GM18511 (cell line): ENCODE data around the gene SLX4IP.

Source experiments
- ATAC-seq: cut with Tn5 transposase; IDR thresholded peaks from one replicate; pipeline ENCODE4 v1.9.1; 2021; ENCODE audit warnings: mild to moderate bottlenecking, moderate library complexity; ENCODE audit not compliant: unreplicated experiment

SLX4IP gene

DNA sequence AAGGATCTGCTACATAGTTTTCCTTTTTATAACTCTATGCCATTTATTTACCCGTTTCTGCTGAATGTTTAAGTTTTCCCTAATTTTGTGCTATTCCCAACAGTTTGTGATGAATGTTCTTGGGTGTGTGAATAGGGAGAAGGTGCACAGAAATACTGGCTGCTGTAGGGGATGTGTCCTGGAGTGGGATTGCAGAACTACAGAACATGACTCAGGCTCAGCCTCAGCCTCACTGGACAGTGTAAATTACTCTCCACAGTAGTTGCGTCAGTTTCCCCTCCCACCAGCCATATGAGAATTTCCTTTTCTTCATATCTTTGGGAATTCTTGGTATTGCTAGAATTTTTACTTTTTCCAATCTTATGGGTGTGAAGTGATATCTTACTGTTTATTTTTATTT, 57.0 kb downstream of the SLX4IP start:
- ATAC-seq, result no peak

DNA sequence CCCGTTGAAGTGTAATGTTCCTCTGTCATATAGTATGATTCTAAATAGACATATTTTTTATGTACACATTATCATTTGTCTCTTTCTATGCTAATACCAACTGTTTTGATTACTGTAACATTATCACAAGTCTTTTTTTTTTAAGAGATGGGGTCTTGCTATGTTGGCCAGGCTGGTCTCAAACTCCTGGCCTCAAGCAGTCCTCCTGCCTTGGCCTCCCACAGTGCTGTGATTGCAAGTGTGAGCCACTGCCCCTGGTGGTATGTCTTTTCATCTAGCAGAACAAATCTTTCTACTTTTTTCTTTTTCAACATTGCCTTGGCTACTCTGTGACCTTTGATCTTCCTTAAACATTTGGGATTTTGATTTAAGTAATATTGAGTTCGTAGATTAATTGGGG, 57.7 kb downstream of the SLX4IP start:
- no peak for ATAC-seq

DNA sequence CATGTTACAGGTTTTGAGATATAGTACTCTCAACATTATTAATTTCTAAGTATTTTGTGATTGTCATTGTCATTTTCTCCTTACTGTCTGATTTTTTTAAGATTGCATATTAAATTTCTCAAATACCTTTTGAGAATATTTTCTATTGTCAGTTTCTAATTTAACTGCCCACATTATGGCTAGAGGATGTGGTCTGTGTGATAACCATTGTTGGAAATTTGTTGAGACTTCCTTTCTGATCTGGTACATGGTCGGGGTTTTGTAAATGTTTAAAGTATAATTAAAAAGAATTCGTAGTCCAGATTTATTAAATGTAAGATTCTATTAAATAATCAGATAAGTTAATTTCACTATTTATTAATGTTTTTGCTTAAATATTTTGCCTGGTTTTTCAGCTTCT, 60.1 kb downstream of the SLX4IP start:
- peak; percentile 45 for ATAC-seq

DNA sequence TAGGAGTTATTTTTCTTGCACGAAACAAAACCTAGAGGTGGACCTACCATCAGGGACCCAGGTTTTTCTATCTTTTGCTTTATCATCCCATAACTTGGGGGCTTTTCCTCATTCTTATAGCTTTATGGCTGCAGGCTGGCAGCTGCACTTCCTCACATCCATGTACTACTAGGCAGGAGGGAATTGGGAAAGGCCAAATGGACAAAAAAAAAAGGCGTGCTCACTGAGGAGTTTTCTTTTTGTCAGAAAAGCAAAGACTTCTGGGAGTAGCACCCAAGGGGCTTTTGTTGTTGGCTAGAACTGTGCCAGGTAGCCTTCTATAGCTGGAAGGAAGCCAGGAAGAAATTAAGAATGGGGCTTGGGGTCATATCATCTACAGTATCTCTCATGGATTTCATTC, 61.4 kb downstream of the SLX4IP start:
- no peak for ATAC-seq

DNA sequence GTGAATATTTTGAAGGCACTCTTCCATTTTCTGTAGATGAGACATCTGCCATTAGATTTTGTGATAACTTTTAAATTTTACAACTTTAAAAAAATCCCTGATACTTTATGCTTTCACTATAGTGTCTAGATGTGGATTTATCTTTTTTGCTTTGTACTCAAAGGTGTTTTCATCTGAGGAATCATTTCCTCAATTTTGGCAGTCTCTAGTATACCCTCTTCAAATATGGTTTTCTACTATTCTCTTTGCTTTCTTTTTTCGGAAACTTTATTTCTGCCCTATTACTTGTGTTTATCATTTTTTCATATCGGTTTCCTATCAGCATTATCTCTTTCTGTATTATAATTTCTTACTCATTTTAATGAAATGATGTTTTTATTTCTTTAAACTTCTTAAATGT, 62.2 kb downstream of the SLX4IP start:
- no peak for ATAC-seq

DNA sequence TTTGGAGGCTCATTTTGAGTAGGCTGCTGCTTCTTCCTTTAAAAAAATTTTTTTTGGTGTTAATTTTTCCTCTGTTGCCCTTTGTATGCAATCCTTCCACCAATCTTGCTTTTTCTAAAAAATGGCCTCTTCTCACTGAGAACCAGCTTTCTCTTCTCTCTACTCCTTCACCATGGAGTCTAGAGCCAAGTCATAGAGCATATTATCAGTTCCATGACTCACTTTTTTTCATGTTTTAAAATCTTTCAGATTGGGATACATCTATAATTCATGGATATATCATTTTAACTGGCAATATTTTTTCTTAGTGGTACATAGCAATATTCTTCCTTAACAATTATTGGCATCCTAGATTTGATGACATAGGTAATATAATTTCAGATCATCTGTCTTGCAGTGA, 62.7 kb downstream of the SLX4IP start:
- no peak for ATAC-seq

DNA sequence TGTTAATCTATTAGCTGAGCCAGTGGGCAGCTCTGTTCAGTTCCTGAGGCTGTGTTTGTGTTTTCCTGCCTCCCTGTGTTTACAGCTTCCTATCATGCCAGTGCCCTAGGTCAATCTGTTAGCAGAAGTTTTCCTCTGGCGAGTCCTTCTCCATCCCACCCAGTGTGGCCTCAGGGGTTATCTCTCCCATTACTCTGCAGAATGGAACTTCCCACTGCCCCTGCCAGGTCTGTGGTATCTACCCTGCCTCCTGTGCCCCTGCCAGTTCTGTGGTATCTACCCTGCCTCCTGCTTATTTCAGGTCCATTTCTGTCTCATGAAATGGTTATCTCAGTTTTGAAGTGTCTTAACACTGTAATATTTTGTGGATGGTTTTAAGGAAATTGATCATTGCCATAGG, 63.1 kb downstream of the SLX4IP start:
- no peak for ATAC-seq

DNA sequence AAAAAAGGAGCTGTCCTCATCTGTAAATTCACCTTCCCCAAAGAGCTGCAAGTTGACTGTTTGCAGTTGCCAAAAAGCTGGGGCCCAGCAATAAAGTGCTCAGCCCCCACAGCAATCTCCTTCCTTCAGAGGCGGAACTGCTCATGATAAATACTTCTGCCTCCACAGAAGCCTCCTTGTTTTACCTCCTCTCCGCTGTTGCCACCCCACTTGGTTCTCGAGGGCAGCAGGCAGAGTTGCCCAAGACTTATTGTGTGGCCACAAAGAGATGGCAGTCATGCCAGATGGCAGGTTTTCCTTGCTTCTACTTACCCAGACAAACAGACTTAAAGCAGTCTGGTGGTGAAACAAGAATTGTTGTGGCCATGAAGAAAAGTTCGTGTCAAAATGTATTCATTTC, 66.3 kb downstream of the SLX4IP start:
- ATAC-seq, result peak; percentile 43

DNA sequence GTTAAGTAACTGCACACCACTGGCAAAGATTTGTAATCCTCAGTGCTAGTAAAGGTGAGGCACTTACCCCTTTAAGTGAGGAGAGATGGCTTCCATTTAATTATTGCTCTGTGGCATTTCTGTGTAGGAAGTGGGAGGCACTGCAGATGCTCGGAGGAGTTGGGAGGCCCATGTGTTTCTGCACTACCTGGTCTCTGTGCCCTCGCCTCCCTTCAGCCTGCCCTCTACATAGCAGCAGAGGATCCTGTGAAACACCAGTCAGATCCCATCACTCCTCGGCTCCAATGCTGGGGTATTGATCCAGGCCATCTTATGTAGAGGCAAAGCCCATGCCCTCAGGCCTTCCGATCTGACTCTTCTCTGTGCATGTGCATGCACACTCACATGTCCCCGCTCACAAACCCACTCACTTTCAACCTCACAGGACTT, 67.0 kb downstream of the SLX4IP start:
- ATAC-seq, result peak; percentile 56

DNA sequence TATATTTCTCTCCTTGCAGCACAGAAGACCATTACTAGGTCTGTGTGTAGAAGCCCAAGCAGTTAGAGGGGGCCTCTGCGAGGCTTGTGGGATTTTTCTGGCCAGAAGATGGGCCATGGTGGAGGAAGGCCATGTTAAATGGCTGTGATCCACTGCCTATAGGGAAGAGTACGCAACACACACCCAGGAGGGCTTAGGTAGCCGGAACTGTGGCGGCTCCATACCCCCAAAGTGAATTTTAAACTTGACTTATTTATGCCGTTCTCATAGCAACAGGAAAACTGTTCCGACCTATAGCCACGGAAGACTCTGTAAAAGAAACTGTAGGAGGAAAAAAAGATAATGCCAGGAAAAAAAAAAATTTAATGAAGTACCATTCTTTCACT, 69.5 kb downstream of the SLX4IP start:
- no peak for ATAC-seq

DNA sequence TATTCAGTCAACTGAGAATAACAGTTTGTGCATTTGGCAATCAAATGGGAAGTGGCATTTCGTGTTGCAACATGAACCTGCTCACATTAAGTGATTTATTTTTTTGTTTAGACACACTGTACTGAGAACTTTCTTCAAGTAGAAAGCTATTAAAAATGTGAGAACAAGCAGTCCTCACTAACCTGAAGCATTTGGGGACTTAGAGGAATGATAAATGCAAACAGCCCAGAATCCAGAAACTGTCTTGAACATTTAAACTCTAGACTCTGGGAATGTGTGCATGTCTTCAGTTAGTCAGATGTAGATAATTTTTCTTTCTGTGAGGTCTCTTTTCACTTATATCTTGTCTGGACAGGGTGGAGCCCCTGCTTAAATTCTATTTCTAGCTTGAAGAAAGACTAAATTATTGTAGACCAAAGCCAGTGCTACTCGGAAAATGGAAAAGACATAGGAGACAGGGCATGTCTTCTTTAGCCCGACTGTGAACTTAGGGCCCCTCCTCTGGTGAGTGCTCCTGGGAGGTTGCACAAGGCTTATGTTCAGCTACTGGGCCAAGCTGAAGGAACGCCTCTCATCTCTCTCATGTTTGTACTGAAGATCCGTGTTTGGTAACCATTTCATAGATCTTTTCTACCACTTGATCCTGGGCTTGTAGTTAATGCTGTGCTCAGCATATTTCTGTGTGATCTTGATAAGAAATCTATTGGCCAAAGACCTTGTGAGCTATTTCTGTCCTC, 70.1 kb downstream of the SLX4IP start:
- ATAC-seq, result no peak

DNA sequence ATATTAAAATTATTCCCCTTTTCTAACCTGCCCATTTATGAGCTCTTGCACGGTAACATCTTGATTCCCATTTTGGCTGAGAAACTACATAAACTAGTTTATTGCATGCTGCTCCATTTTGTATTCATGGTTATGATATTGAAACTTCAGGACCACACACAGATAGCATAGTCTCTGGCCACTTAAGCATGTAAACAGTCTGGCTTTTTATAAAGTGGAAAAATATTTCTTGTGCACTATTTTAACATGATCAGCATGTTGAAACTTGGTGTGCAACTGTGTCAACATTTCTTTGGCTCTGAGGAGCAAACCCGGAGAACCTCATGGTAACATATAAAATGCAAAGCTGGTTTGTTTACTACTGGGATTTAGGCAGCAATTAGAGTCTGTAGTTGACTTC, 70.7 kb downstream of the SLX4IP start:
- ATAC-seq, result no peak

DNA sequence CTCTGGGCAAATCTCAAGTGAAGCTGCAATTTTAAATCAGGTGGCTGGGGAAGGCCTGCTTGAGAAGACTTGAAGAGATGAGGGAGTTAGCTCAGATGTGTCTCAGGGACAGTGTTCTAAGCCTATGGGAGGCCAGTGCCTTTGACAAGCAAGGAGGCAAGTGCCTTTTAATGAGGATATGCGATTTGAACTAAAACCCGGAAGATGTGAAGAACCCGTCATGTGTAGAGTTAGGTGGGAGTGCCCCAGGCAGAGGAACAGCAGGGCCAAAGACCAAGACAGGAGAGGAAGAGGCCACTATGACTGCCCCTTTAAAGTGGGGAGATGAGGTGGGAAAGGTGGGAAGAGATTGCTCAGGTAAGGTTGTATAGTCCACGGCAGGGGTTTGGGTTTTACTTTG, 71.9 kb downstream of the SLX4IP start:
- ATAC-seq, result no peak

DNA sequence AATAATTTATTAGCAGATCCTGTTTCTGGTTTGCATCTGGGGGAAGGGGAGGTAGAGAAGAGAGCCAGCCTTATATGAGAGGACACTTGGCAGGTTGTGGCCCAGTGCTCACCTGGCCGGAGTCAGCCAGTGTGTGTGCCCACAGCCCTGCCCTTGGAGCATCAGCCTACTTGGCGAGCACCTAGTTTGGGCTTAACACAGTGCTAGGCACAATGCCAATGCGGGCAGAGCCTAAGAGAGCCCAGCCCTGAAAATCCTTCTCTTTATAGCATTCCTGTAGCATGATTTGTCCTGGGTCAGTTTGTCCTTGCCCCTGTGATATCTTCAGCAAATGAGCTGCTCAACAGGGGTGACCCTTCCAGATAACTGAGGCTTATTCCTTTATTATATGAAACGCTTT, 73.0 kb downstream of the SLX4IP start:
- no peak for ATAC-seq

DNA sequence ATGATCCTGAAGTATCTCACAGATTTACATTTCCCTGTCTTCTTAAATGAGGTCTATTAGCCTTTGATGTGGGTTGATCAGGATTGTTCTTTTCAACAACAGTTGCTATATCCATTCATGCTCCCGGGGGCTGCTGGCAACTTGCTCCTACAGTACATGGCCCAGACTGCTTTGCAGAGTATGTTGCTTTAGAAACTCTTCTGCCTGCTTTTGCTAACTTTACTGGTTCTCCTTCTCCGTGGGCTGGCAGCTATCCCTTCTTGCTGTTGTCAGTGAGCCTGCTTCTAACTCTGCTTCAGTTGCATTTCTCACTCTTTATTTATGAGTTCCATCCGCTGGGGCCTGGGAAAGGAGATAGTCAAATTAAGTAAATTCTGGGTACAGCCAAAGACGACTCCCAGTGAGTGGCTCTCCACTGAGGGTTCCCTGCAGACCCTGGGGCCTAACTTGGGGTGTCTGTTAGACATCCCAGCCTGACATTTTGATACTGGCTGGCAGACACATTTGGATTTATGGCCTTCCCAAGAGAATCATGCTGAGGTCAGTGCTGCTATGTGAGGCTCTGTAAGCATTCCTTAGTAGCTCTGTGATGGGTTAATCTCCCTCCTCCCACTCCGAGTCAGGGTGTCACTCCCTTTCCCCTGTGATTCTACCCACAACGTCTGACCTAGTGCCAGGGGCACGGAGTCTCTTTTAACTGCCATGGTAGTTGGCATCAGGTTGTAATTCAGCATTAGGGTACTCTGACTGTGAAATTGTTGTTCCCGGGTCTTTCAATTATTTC, 73.6 kb downstream of the SLX4IP start:
- ATAC-seq, result no peak

DNA sequence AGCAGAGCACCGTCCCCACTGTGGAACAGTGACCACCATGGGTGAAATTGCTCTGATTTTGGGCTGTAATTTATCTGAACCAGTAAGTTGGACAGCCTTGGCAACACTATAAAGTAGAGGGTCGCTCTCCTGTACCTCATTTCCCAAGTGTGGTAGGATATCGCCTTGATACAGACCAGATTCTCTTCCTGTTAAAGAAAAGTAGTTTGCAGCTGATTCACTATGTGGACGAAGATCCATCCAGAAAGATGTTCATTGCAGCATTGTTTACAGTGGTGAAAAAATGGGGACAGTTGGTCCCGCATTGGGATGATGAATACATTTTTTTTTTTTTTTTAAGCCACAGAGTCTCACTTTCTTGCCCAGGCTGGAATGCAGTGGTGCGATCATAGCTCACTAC, 74.3 kb downstream of the SLX4IP start:
- no peak for ATAC-seq

DNA sequence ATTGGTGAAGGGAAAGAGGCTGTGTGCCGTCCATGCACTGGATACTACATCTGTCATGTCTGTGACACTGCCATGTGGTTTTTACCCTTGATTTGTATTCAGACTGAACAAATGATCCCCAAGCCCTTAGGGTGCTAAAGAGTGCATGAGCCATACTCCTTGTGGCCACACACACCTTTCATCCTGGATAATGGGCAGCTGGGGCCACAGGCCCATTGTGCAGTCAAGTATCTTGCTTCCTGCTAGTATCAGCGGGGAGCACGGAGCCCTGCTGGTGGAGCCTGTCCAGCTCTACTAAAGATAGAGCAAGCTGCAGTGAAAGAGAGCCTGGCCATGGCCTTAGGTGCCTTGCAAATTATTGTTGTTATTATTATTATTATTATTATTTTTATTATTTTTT, 75.1 kb downstream of the SLX4IP start:
- ATAC-seq, result no peak

DNA sequence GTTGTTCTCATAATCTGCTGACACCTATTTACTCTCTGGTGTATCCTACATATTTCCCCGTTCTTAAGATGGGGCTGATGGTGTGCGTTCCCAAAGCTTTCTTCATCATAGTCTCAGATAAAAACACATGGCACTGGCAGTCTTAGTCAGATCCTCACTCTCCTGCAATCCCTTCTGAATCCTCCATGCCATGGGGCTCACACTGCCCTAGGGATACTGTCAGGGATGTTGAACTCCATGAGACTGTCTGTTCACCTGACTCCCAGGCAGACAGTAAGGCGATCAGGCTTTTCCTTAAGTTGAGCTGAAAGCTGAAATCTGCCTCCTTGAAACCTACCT, 76.0 kb downstream of the SLX4IP start:
- peak; percentile 30 for ATAC-seq

DNA sequence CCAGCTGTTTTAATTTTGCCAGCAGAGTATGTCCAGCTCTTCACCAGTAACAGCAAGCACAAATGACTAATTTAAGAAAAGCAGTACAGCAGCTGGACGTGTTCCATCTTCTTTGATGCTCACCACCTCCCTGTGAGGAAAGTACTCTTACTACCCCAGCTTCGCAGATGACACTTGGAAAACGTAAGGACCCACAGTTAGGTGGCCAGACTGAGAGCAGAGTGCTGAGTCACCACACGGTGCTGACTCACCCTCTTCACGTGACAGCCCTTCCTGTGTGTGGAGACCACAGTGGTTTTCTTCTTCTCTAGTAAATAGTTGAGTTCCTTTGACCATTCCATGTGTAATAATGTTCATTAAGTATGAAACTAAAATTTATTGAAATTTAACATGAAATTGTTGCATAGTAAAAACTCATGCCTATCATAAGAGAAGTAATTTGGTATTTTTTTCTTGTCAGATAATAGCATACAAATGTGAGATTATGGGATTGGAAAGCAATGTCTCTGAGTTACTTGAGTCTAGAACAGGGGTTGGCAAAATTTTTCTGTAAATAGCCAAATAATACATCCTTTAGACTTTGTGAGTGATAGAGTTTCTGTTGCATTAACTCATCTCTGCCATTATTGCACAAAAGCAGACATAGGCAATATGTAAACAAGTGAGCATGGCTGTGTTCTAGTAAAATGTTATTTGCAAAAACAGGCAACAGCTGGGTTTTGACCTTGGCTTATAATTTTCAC, 76.6 kb downstream of the SLX4IP start:
- ATAC-seq, result peak; percentile 98

DNA sequence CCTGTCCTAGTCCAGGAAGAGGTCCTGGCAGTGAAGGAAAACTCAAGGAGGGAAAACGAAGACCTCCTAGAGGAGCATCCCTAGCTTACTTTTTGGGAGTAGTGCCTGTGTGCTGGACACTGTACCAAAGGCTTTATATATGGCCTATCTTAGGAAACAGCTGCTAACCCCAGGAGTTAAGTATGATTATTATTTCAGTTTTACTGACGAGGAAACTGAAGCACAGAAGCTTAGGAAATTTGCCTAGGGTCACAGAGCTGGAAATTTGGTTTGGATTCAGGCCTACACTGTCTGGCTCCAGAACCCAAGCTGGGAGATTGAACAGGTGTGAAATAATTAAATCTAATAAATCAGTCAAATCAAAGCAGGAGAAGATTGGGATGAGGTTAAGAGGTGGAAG, 78.0 kb downstream of the SLX4IP start:
- no peak for ATAC-seq

DNA sequence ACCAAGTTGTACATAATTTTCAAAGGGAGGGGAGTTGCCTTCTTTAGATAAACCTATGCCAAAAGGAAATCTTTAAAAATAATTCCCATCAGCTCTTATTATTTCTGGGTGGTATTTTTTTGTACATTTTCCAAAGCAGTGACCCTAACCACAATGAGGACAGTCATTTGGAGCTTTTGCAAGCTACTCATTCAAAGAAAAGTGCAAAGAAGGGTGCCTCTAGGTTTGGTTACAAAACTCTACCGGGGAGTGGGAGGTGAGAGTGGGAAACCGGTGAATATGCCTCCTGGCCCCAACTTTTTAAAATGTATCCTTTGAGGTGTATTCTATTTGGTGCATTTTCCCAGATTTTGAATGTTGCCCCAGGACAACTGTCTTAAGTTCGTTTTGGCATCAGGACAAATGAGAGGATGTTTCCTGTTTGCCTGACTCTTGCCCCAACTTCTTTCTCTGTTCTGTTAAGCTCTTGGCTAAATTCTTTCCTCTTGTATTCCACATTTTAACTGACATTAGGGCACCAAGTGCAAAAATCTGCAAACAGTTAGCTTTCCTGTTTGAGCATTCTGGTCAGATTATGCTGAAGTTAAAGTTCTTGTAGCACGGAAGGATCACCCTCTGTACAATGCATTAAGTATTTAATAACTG, 78.9 kb downstream of the SLX4IP start:
- ATAC-seq, result no peak

DNA sequence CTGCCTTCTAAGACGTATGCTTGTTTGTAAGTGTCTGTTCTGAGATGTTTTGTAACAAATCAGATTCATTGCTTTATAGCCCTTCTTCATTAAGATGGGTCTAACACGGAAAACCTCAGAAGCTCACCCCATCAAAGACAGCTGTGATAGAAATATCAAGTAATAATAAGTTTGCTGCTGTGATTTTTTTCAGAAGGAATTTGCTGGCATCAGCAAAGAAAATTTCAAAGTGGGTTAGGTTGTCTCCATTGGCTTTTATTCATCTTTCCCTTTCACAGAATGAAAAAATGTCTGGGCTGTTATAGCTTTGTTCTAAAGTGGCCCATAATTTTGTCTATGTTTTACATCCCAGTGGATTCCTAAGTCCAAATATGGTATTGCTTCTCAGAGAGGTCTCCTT, 81.4 kb downstream of the SLX4IP start:
- no peak for ATAC-seq
